Measurements from ENCODE around the gene SST. TPM values are rescaled to one million over a fixed set of nuclear protein-coding genes. Genes with fewer than 3 reads are reported as not detected.

SST gene
- polyA plus RNA-seq (ENCODE audit: insufficient read length in 12 of 12), result 10 to 100 TPM in 1 of 12 donors, under 1 TPM in 2, not detected in 9; 0.20 to 45.1 (median 0.37) TPM
- long read RNA-seq, donor 1, transcript SST-201 (2 exons, 618 nt), result major isoform, 88 of 111 reads
- long read RNA-seq, donor 1, partial matches to known transcripts, result 23 of 111 reads
- long read RNA-seq, donor 1, other reads (novel, unspliced or antisense), result 0 of 111 reads
- long read RNA-seq, donor 2, result 0 reads
- long read RNA-seq, donor 3, result 0 reads
- long read RNA-seq, donor 4, result 0 reads
- long read RNA-seq, donor 5, result 0 reads
- long read RNA-seq, donor 6, result 0 reads
- long read RNA-seq, donor 7, result 0 reads
- long read RNA-seq, donor 8, result 0 reads
- long read RNA-seq, donor 9, result 0 reads
- long read RNA-seq, donor 10, result 0 reads
- long read RNA-seq, donor 11, result 0 reads

GRCh38 chr3:187669675-187670504 lies at the start of gene SST:
SST (minus strand) TSS chr3:187670394; CDS start chr3:187670291, 103 bp downstream.
- peak; percentile 51 for DNase-seq

GRCh38 chr3:187719628-187720336 lies 49.6 kb upstream of the SST start:
- no peak for DNase-seq

- DNase-seq, result no peak
These were observed 48.6 kb upstream of the SST start for GRCh38 chr3:187718802-187719201.

- DNase-seq, result no peak
These were observed 47.4 kb upstream of the SST start for GRCh38 chr3:187717572-187717971.

- peak; percentile 67 for DNase-seq
These were observed 44.3 kb upstream of the SST start for GRCh38 chr3:187714404-187714979.

GRCh38 chr3:187713504-187713903 lies 43.3 kb upstream of the SST start:
- DNase-seq, result no peak

GRCh38 chr3:187709155-187709554 lies 39.0 kb upstream of the SST start:
- DNase-seq, result no peak

GRCh38 chr3:187708696-187709095 lies 38.5 kb upstream of the SST start:
- no peak for DNase-seq

- DNase-seq, result no peak
These were observed 36.8 kb upstream of the SST start for GRCh38 chr3:187706971-187707370.

GRCh38 chr3:187705164-187705563 lies 35.0 kb upstream of the SST start:
- no peak for DNase-seq

- DNase-seq, result no peak
These were observed 32.4 kb upstream of the SST start, which contains the start of gene RTP2 for GRCh38 chr3:187702507-187703033. RTP2 (minus strand) TSS chr3:187702557; CDS start chr3:187702128, 429 bp downstream.

- no peak for DNase-seq
These were observed 30.1 kb upstream of the SST start for GRCh38 chr3:187700249-187700648.

GRCh38 chr3:187698499-187699399 lies 28.6 kb upstream of the SST start:
- no peak for DNase-seq

- no peak for DNase-seq
These were observed 25.8 kb upstream of the SST start for GRCh38 chr3:187696021-187696420.

GRCh38 chr3:187695449-187695848 lies 25.3 kb upstream of the SST start:
- no peak for DNase-seq

- no peak for DNase-seq
These were observed 24.6 kb upstream of the SST start for GRCh38 chr3:187694801-187695200.

- DNase-seq, result no peak
These were observed 23.2 kb upstream of the SST start for GRCh38 chr3:187693431-187693830.

- no peak for DNase-seq
These were observed 19.8 kb upstream of the SST start for GRCh38 chr3:187689984-187690383.

- DNase-seq, result no peak
These were observed 16.6 kb upstream of the SST start for GRCh38 chr3:187686621-187687273.

- DNase-seq, result no peak
These were observed 15.8 kb upstream of the SST start for GRCh38 chr3:187685948-187686347.

Data from muscle of arm (tissue), 14 donors.